AG04449 (cell line): Measurements from ENCODE around the gene ZBTB17.
"Not testable (repeated sequence)": the region's sequence is repeated elsewhere in the genome, so short reads cannot be mapped to it uniquely, and the experiment has no call there.

Experiments used
- CTCF ChIA-PET: fragments of 350-600 bp; formaldehyde crosslinking; extraction: SDS; loops from one replicate; lab custom pipeline; 2021; ENCODE audit warnings: antibody characterized with exemption; lab: Yijun Ruan, JAX
- POLR2A ChIA-PET: fragments of 400-600, 350-600 bp; formaldehyde crosslinking; extraction: SDS; loops from one replicate; lab custom pipeline; 2020; ENCODE audit warnings: antibody characterized with exemption, inconsistent platforms; lab: Yijun Ruan, JAX
- DNase-seq: peaks from one replicate; pipeline ENCODE4 v3.0.0-alpha.2; 2010; ENCODE audit warnings: low read depth, low spot score
- H3K4me3 ChIP-seq: 2 replicates; pipeline ENCODE4 v1.5.1; 2011; ENCODE audit warnings: low read depth, mild to moderate bottlenecking, control low read depth, low read length
- CTCF ChIP-seq: IDR thresholded peaks from one replicate; pipeline ENCODE4 v1.5.1; 2011; ENCODE audit warnings: mild to moderate bottlenecking, moderate library complexity, low read length, control low read depth, inconsistent platforms; ENCODE audit not compliant: insufficient read depth; ENCODE audit errors: missing control alignments

Gene ZBTB17

GRCh38 chr1:16007671-16008341, 31.9 kb upstream of the ZBTB17 start:
- no peak overlapping the region for H3K4me3 ChIP-seq
- TF ChIP-seq CTCF: no peak
- CTCF ChIA-PET: interaction anchor here (0.8 to 11.1 kb wide), 30 partner anchors 10 to 412 kb away, joined by 3 to 141 read pairs (median 4); partner anchors contain the start of genes CLCNKA, FAM131C, HSPB7 and UQCRHL
- DNase-seq: no peak
- POLR2A ChIA-PET: no interaction called here

- no peak for TF ChIP-seq CTCF
- no peak overlapping the region for H3K4me3 ChIP-seq
- no peak for DNase-seq
- POLR2A ChIA-PET: no interaction called here
- CTCF ChIA-PET: interaction anchor here (0.8 to 11.1 kb wide), 25 partner anchors 9 to 411 kb away, joined by 3 to 141 read pairs (median 6); partner anchors contain the start of genes CLCNKA, FAM131C, HSPB7 and UQCRHL
Observed at GRCh38 chr1:16006552-16007485, 30.9 kb upstream of the ZBTB17 start.

GRCh38 chr1:16006010-16006409, 30.1 kb upstream of the ZBTB17 start:
- no peak for DNase-seq
- H3K4me3 ChIP-seq: no peak overlapping the region
- POLR2A ChIA-PET: no interaction called here
- no peak for TF ChIP-seq CTCF
- CTCF ChIA-PET: interaction anchor here (0.8 to 11.1 kb wide), 13 partner anchors 8 to 214 kb away, joined by 3 to 141 read pairs (median 10); partner anchors contain the start of genes CLCNKA, FAM131C and HSPB7

- TF ChIP-seq CTCF: no peak
- POLR2A ChIA-PET: no interaction called here
- CTCF ChIA-PET: interaction anchor here (0.9 to 11.1 kb wide), 11 partner anchors 8 to 214 kb away, joined by 3 to 141 read pairs (median 10); partner anchors contain the start of genes CLCNKA, FAM131C and HSPB7
- no peak overlapping the region for H3K4me3 ChIP-seq
- DNase-seq: no peak
Observed at GRCh38 chr1:16005597-16005996, 29.7 kb upstream of the ZBTB17 start.

- DNase-seq, POLR2A ChIA-PET, H3K4me3 ChIP-seq: not testable (repeated sequence)
- CTCF ChIA-PET: interaction anchor here (1.0 to 10.4 kb wide), 6 partner anchors 6 to 209 kb away, joined by 3 to 93 read pairs (median 6); partner anchors contain the start of gene SRARP
Observed at GRCh38 chr1:16001274-16001673, 25.4 kb upstream of the ZBTB17 start.

- no peak overlapping the region for H3K4me3 ChIP-seq
- no peak for TF ChIP-seq CTCF
- CTCF ChIA-PET: interaction anchor here (2.1 to 10.4 kb wide), 3 partner anchors 9 to 207 kb away, joined by 5 to 93 read pairs (median 22); partner anchors contain the start of gene SRARP
- no peak for DNase-seq
- POLR2A ChIA-PET: no interaction called here
Observed at GRCh38 chr1:15998929-15999328, 23.0 kb upstream of the ZBTB17 start.
